HG02798 (cell line): Measurements from ENCODE around the gene MAP3K12.
A peak's percentile ranks its signal among the peaks of the same experiment; 100 is the strongest.
"Not testable (repeated sequence)": the region's sequence is repeated elsewhere in the genome, so short reads cannot be mapped to it uniquely, and the experiment has no call there.

Source experiments
- ATAC-seq: cut with Tn5 transposase; IDR thresholded peaks from one replicate; pipeline ENCODE4 v1.9.1; 2021; ENCODE audit warnings: mild to moderate bottlenecking; ENCODE audit not compliant: unreplicated experiment, poor library complexity

The MAP3K12 gene, protein sequence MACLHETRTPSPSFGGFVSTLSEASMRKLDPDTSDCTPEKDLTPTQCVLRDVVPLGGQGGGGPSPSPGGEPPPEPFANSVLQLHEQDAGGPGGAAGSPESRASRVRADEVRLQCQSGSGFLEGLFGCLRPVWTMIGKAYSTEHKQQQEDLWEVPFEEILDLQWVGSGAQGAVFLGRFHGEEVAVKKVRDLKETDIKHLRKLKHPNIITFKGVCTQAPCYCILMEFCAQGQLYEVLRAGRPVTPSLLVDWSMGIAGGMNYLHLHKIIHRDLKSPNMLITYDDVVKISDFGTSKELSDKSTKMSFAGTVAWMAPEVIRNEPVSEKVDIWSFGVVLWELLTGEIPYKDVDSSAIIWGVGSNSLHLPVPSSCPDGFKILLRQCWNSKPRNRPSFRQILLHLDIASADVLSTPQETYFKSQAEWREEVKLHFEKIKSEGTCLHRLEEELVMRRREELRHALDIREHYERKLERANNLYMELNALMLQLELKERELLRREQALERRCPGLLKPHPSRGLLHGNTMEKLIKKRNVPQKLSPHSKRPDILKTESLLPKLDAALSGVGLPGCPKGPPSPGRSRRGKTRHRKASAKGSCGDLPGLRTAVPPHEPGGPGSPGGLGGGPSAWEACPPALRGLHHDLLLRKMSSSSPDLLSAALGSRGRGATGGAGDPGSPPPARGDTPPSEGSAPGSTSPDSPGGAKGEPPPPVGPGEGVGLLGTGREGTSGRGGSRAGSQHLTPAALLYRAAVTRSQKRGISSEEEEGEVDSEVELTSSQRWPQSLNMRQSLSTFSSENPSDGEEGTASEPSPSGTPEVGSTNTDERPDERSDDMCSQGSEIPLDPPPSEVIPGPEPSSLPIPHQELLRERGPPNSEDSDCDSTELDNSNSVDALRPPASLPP

DNA sequence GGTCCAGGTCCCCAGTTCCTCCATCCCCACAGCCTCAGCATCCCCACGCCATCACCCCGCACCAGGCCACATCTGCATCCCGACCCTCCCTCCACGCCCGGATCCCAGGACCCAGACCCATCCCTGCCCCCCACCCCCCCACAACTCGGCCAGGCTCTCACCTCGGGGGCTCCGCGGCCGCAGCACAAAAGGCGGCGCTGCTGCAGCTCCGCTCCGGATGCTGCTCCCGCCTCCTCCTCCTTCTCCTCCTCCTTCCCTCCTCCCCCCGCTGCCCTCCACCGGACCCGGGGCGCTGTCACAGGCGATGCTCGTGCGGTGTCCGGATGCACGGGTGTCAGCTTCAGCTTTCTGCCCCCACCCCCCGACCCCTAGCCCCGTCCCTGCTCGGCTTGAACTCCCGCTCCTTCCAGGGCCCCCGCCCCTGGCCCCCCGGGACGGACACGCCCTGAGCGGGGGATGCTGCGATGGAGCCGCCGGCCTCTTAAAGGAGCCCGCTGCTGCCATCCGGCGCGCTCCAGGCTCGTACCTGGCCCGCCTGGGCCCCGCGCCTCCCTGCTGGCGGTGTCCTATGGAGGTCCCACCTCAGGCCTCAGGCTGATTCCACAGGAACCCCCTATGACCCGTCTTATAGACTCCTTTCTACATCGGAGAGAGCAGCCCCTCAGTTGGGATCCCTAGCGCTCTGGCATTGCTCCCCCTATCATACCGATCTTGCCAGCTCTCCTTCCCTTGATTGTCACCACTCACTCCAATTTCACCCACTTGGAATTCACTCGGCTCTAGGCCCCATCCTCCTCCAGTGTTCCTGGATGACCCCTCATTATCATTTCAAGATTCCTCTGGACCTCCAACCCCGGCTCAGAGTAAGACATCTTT, at the start of gene MAP3K12:
Gene MAP3K12 (minus strand): TSS at position 193 of the 876 bp plus-strand sequence. CDS start 12,067 bp downstream, outside the sequence.
- no peak for ATAC-seq

- not testable (repeated sequence) for ATAC-seq
Measured at GRCh38 chr12:53548354-53548753, 49.1 kb upstream of the MAP3K12 start.

DNA sequence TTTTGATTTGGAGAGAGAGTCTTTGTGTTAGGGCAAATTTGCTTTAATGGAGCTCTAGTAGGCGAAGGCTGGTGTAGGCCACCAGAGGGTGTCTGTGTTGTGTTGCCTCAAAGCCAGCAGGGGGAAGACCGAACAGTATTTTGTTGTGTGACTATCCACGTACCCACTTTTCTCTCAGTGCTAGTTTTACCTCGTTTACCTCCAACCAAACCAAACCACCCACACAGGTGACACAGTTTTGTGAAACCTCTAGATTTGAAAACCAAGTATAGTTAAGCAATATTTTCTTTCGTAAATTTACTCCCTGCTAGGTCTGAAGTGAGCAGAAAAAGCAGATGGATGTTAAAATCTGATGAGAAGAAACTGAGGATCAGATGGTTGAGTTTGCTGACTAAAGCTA, 44.3 kb upstream of the MAP3K12 start:
- ATAC-seq, result peak; percentile 81

GRCh38 chr12:53539526-53539925, 40.3 kb upstream of the MAP3K12 start:
- ATAC-seq, result no peak

- no peak for ATAC-seq
Measured at GRCh38 chr12:53538209-53538689, 39.0 kb upstream of the MAP3K12 start.

- no peak for ATAC-seq
Measured at GRCh38 chr12:53536962-53537361, 37.7 kb upstream of the MAP3K12 start.

DNA sequence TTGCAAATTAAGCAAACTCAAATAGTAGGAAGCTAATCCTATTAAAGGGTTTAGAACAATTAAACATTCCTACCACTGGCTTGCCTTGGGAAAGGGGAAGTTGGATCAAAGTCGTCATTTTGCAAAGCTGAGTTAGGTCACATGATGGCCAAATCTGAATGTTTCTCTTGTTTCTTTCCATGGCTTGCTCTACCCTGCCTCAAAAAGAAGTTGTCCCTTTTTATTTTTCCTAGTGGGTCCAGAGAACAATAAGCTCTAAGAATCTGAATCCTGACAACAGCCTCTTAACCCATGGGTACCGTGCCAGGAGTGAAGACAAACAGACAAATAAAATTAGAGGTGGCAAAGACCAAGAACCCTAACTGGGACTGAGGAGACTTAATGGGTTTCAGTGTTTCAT, 34.2 kb upstream of the MAP3K12 start:
- no peak for ATAC-seq

DNA sequence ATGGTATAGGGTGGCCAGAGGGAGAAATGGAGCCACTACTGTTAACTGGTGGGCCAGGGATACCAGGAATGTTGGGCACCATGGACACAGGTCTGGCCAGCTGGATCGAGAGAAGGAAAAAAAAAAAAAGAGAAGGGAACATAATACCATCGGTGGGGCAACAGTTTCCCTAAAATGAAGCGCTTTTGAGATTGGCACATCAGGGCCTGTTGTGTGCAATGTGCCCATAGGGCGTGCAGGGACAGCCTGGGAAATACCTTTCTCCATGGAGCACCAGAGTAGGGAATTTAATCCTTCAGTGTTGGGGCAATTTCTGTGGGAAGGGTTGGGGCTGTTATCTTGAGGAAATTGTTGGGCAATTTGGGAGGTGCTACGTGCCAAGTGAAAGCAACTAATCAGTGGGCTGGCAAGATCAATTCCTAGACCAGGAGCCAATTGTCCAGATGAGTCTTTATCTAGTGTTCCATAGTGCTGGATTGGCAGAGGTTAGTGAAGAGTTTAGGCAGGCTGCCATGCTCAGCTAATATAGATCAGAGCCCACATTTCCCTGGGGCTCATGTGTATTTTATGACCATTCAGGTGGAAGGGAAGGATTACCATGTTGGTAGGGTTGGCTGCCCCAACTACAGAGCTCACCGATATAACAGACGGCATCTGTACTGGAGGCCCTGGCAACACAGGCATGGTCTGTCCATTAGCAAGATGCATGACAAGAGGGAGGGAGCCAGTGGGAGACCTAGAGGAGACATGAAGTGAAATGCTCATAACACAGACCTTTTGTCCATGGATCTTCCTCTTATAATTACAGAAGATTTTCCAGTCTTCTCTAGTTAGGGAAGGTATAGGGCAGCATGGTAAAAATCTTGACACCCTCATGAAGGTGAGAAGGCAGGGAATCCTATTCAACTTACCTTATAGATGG, 33.5 kb upstream of the MAP3K12 start:
- no peak for ATAC-seq

- no peak for ATAC-seq
Measured at GRCh38 chr12:53532021-53532420, 32.8 kb upstream of the MAP3K12 start.

GRCh38 chr12:53530920-53531319, 31.7 kb upstream of the MAP3K12 start:
- no peak for ATAC-seq

DNA sequence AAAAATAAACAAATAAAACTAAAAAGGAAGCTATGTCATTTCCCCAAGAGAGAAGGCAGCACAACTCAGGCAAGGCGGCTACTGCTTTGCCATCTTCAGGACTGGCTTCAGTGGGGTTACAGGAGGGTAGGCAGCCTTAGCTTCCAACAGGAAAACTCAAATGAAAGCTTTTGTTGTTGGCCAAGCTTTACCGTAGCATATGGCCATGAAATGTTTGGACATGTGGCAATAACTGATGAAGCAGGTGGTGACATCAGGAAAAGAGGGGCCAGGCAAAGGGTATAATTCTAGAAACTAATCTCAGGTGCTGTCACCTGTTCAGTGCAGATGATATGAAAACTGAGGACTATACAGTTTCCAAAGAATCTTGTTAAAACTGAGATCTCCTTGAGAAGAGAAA, 30.8 kb upstream of the MAP3K12 start:
- no peak for ATAC-seq

GRCh38 chr12:53524476-53524875, 25.2 kb upstream of the MAP3K12 start:
- no peak for ATAC-seq

DNA sequence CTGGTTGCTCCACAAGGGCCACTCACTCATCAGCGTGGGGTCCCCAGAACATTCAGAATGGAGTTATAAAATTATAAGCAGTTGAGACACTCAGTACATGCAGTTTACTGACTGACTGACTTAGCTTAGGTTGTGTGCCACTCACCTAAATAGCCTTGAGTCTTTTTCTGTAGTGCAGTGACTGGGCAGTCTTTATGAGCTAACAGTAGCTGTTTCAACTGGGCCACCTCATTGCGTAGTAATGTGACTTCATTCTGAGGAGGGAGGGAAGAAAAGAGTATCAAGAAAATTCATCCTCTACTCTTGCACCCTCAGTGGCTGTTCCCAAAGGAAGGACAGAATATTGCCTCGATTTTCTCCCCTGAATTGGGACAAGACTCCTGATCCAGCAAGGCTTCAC, 23.9 kb upstream of the MAP3K12 start:
- ATAC-seq, result no peak

DNA sequence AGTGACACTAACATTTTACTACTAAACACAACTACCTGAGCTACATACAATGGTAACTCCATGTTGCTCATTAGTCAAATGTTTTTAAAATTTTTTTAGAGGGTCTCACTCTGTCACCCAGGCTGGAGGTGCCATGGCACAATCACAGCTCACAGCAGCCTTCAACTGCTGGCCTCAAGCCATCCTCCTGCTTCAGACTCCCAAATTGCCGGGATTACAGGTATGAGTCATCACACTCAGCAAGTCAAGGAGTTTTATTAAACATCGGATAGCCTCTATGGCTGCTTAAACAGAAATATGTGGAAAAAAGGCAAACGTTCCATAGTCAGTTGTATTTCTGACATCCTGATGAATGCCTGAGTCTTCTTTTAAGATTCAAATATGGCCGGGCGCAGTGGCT, 19.1 kb upstream of the MAP3K12 start:
- no peak for ATAC-seq

- ATAC-seq, result no peak
Measured at GRCh38 chr12:53516758-53517455, 17.6 kb upstream of the MAP3K12 start.

DNA sequence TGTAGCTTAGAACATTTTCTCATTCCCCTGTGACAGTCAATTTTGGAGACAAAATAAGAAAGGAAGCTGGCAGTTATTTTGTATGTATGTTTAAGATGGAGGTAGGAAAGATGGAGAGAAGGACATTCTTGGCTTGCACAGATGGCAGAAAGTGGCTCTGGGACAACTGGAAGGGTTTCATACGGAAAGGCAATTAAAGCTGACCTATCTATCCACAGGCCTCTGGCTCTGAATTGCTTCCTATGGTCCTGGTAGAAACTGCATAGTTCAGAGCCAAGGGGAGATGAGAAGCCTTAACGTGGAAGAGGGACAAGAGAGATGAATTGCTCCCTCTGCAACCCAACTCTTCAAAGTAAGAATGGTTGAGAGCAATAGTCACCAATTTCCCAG, 16.0 kb upstream of the MAP3K12 start:
- no peak for ATAC-seq

DNA sequence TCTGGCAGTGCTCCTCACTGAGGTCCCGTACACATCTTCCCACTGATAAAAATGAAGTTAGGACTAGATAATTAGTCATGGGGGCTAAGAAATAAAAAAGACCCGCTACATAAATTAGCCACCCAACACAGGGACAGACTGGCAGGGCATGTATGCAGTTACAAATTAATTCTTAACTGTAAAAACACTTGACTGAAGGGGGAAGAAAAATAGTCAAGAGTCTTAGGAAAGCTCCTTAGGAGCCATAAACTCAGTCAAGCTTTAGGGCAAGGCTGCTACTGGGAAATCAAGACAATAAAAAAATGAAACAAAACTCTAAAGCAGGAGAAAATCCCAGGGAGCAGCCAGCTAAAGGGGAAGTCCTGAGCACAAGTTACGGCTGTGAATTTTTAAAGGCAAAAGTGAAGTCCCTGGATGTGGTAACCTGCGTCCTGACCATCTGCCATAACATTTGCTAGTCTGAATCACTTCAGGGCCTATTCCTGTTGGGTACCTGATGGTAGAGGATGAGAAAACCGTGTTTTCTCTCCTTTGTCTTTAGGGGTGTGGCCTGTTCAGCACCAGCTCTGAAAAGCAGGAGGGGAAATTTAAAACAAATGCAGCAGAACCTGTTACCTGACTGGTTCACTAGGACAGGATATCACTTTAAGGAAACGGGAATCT, 15.5 kb upstream of the MAP3K12 start:
- ATAC-seq, result no peak
